GM21723 (cell line): ENCODE measurements around the gene DNAJB12.
"Not testable (repeated sequence)": the region's sequence is repeated elsewhere in the genome, so short reads cannot be mapped to it uniquely, and the experiment has no call there.

Experiments used
- ATAC-seq: cut with Tn5 transposase; IDR thresholded peaks from one replicate; pipeline ENCODE4 v1.9.1; 2021; ENCODE audit warnings: mild to moderate bottlenecking, moderate library complexity; ENCODE audit not compliant: unreplicated experiment

The DNAJB12 gene

GRCh38 chr10:72354356-72355213 is at the start of gene DNAJB12:
TSS of gene DNAJB12 (minus strand) at chr10:72354919. CDS start at chr10:72354897, 22 bp downstream.
- ATAC-seq: peak; percentile 65

GRCh38 chr10:72395581-72395980 is 40.9 kb upstream of the DNAJB12 start:
- ATAC-seq: not testable (repeated sequence)

GRCh38 chr10:72392571-72392970 is 37.9 kb upstream of the DNAJB12 start:
- no peak for ATAC-seq

GRCh38 chr10:72390764-72391163 is 36.0 kb upstream of the DNAJB12 start:
- ATAC-seq: no peak

GRCh38 chr10:72389716-72390115 is 35.0 kb upstream of the DNAJB12 start:
- no peak for ATAC-seq

- ATAC-seq: no peak
Observed at GRCh38 chr10:72389014-72389413, 34.3 kb upstream of the DNAJB12 start.

GRCh38 chr10:72388062-72388461 is 33.3 kb upstream of the DNAJB12 start:
- no peak for ATAC-seq

GRCh38 chr10:72386916-72387586 is 32.3 kb upstream of the DNAJB12 start:
- no peak for ATAC-seq

GRCh38 chr10:72385724-72386123 is 31.0 kb upstream of the DNAJB12 start:
- no peak for ATAC-seq

GRCh38 chr10:72384982-72385381 is 30.3 kb upstream of the DNAJB12 start:
- ATAC-seq: not testable (repeated sequence)

GRCh38 chr10:72379776-72380175 is 25.1 kb upstream of the DNAJB12 start:
- no peak for ATAC-seq

GRCh38 chr10:72379062-72379461 is 24.3 kb upstream of the DNAJB12 start:
- no peak for ATAC-seq

- no peak for ATAC-seq
Observed at GRCh38 chr10:72375585-72375984, 20.9 kb upstream of the DNAJB12 start.

- no peak for ATAC-seq
Observed at GRCh38 chr10:72375173-72375572, 20.5 kb upstream of the DNAJB12 start.

- ATAC-seq: no peak
Observed at GRCh38 chr10:72370201-72370722, 15.5 kb upstream of the DNAJB12 start.

GRCh38 chr10:72367301-72367960 is 12.7 kb upstream of the DNAJB12 start:
- no peak for ATAC-seq

- ATAC-seq: no peak
Observed at GRCh38 chr10:72365106-72365895, 10.6 kb upstream of the DNAJB12 start.

GRCh38 chr10:72364239-72364777 is 9.6 kb upstream of the DNAJB12 start:
- ATAC-seq: peak; percentile 87

GRCh38 chr10:72356987-72357386 is 2.3 kb upstream of the DNAJB12 start:
- no peak for ATAC-seq

GRCh38 chr10:72356115-72356514 is 1.4 kb upstream of the DNAJB12 start:
- no peak for ATAC-seq
